8988T (cell line): Measurements from ENCODE around the gene EMILIN3.

Experiments
- DNase-seq: peaks from one replicate; pipeline ENCODE4 v3.0.0; 2011

EMILIN3 gene

DNA sequence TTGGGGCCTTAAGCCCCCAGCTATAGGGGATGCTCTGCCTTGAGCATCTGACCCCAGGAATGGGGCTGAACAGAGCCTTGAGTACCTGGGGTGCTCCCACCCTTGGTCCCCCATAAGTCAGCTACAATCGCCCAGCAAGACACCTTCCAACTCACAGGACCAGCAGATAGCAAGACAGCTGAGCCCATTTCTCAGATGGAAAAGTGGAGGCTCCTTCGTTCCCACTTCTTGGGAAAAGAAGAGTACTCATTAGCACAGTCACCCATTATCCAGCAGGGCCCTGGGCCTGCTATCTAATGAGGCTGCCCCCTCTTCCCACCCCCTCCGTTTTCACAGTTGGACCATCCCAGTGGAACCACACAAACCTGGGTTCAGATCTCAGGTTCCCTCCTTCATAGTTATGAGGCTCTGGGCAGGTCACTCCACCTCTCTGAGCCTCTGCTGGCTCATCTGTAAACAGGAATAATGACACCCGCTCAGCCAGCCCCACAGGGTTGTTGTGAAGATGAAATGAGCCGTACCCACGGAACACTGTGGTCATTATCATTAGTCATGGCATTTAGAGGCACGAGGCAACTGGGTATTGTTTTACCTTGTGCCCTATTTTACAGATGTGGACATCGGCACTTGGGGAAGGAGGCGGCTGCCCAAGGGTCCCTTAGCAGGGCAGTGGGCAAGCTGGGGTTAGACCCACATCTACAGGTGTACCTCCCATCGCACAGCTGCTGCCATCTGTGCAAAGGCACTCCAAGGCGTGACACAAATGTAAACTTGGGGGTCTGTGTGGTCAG, 21.5 kb downstream of the EMILIN3 start:
- no peak for DNase-seq

DNA sequence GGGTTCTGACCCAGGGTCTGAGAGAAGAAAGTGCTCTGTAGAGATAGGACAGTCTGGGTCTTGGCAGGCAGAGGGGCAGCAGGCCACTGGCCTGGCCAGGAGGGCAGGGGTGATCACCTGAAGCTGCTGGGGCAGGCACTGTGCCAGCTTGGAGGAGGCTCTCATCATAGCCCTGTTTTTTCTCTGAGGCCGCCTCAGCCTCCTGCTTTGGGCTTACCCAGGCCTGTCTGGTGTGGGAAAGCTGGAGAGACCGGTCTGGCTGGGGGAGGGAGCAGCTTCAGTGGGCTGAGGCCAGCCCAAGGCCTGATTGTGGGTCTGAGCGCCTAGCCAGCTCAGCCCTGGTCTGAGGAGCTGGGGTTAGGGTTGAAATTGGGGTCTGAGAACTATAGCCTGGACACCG, 22.1 kb downstream of the EMILIN3 start:
- DNase-seq = no peak

- DNase-seq = no peak
These were observed 23.8 kb downstream of the EMILIN3 start for GRCh38 chr20:41342474-41343464.

GRCh38 chr20:41340327-41341055, 26.1 kb downstream of the EMILIN3 start, which contains the start of gene LPIN3:
Gene LPIN3 (plus strand): TSS chr20:41340821. CDS start chr20:41345804, 4,983 bp downstream.
- peak; percentile 87 for DNase-seq

- DNase-seq = peak; percentile 72
These were observed 26.7 kb downstream of the EMILIN3 start for GRCh38 chr20:41339957-41340326.

- no peak for DNase-seq
These were observed 29.7 kb downstream of the EMILIN3 start for GRCh38 chr20:41336711-41337492.

GRCh38 chr20:41335591-41335990, 31.0 kb downstream of the EMILIN3 start:
- no peak for DNase-seq

GRCh38 chr20:41334443-41335421, 31.9 kb downstream of the EMILIN3 start:
- no peak for DNase-seq

- no peak for DNase-seq
These were observed 32.6 kb downstream of the EMILIN3 start for GRCh38 chr20:41334036-41334435.

DNA sequence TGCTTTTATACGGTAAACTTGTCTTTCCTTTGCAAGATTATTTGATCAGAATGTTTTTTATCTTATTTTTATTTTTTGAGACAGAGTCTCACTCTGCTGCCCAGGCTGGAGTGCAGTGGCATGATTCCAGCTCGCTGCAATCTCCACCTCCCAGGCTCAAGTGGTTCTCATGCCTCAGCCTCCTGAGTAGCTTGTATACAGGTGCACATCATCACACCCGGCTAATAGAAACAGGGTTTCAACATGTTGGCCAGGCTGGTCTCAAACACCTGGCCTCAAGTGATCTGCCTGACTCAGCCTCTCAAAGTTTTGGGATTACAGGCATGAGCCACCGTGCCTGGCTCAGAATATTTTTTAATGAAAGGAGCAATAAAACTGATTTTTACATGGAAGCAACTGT, 34.9 kb downstream of the EMILIN3 start:
- DNase-seq = no peak

GRCh38 chr20:41330941-41331340, 35.7 kb downstream of the EMILIN3 start:
- no peak for DNase-seq

DNA sequence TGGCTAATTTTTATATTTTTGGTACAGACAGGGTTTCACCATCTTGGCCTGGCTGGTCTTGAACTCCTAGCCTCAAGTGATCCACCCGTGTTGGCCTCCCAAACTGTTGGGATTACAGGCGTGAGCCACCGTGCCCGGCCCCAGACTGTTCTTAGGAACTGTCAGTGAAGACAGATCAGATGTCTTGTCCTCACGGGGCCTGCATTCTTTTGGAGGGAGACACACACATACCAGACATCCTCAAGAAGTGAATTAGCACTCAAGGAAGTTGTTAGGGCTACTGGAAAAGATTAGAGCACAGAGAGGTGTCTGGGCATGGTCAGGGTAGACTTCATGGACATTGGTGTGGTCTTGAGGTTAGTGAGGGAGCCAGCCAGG, 36.3 kb downstream of the EMILIN3 start:
- no peak for DNase-seq

DNA sequence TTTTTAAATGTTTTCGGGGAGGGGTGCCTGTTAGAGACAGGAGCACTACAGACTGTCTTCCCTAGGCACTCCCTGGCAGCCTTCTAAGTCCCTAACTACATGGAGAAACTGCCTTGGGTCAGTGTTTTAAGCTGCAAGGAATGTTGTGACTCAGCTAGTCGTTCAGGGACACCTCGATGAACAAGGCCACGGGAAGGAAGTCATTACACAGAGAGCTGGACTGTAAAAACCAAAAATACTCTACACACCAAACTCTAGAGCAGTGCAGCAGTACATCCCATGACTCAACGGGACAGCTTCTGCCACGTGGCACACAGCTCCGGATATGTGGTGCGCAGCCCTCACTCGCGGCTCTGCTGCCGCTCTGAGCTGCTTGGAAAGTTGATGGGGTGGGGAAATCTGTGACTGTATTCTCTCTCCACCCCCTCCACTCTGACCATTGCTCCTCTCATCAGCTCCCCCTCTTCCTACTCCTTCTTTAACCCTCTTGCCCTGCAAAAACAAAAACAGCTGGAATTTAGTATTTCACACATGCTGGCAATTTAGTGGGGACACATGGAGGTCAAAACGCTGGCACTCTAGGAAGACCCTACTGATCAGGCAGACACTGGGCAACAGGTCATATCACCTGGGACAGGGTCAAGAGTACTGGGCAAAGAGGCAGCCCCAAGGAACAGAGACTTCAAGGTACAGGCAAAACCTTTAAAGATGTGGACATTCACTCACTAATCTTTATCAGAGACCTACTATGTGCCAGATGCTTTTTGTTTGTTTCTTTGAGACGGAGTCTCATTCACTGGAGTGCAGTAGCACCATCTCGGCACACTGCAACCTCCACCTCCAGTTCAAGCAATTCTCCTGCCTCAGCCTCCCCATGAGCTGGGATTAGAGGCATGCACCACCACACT, 36.9 kb downstream of the EMILIN3 start:
- no peak for DNase-seq

DNA sequence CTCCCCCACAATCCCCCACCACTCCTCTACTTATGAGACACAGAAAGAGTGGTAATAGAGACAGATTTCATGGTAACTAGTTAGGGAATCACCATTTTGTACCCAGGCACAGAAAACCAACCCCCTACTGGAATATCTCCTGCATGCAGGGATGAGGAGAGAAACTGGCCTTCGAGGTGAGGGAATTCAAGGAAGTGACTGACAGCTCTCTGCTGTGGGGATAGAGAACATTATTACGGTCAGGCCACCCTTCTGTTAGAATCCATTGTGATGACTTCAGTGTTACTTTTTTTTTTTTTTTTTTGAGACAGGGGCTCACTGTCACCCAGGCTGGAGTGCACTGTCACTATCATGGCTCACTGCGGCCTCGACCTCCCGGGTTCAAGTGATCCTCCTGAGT, 39.4 kb downstream of the EMILIN3 start:
- DNase-seq = no peak

DNA sequence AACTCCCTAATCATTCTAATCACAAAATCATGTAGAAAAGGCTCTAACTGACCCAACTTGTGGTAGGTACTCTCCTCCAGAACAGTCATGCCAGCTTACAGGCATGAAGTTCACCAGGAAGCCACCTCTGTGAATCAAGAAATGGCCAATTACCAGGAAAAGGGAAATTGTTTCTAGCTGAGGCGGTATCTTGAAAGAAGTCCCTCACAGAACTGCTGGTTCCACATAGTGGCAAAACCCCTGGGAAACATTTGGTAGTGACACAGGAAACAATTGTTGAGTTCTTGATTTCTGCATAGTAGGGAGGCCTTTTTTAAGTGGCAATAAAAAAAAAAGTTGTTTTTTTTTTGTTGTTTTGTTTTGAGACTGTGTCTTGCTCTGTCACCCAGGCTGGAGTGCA, 45.6 kb downstream of the EMILIN3 start:
- no peak for DNase-seq

- DNase-seq = no peak
These were observed 46.2 kb downstream of the EMILIN3 start for GRCh38 chr20:41320441-41320840.

GRCh38 chr20:41318271-41318649, 48.4 kb downstream of the EMILIN3 start:
- DNase-seq = no peak

DNA sequence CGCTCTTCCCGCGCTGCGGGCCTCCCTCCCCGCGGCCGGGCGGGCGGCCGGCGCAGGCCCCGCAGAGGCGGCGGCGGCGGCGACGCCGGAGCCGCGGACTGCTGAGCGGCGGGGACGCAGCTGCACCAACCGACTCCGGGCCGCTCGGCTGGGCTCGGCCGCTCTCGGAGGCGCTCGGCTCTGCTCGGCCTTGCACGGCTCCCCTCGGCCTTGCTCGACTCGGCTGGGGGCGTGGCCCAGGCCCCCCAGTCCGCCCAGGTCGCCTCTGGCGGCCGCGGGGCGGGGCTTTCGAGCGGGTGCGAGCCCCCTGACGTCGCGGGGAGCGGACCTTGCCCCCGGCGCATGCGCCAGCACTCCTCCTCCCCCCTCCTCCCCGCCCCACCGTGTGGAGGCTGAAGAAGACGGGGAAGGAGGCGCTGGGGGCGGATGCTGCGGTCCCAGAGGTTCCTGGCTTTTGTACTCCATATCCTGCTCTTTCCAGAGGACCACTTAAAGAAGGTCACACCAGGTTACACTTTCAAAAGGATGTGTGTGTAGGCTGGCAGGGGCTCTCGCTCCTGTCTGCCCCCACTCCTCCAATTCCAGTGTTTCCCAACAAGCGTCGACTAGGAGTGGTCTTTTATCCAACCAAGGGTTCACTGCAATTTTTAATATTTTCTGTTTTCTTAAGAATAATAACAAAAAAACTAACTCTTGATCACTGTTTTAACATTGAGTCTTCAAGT, 48.9 kb downstream of the EMILIN3 start, which contains the start of gene ZHX3:
TSS of gene ZHX3 (minus strand) at position 186 of the 725 bp plus-strand sequence. CDS start 112,815 bp downstream, outside the sequence.
- DNase-seq = peak; percentile 96
